HG03520 (cell line): ENCODE measurements around the gene SEC24B.
"Not testable (repeated sequence)": the region's sequence is repeated elsewhere in the genome, so short reads cannot be mapped to it uniquely, and the experiment has no call there.

Experiments
- ATAC-seq: cut with Tn5 transposase; IDR thresholded peaks from one replicate; pipeline ENCODE4 v1.9.1; 2021; ENCODE audit warnings: mild to moderate bottlenecking, moderate library complexity; ENCODE audit not compliant: unreplicated experiment

SEC24B gene

DNA sequence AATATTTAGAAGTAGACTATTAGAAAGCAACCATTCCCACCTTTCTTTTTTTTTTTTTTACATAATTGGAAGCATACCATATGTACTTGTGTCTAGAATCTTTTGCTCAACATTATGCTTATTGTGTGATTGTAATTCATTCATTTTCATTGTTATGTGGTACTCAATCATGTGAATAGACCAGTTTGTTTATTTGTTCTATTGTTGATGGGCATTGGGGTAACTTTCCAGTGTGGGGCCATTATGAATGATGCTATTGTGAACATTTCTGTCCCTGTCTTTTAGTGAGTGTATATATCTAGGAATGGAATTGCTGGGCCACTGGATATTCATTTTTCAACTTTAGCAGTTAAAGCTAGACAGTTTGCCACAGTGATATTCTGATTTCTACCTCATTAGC, 63.9 kb downstream of the SEC24B start:
- ATAC-seq, result no peak

GRCh38 chr4:109499513-109499912, 65.9 kb downstream of the SEC24B start:
- ATAC-seq, result no peak

DNA sequence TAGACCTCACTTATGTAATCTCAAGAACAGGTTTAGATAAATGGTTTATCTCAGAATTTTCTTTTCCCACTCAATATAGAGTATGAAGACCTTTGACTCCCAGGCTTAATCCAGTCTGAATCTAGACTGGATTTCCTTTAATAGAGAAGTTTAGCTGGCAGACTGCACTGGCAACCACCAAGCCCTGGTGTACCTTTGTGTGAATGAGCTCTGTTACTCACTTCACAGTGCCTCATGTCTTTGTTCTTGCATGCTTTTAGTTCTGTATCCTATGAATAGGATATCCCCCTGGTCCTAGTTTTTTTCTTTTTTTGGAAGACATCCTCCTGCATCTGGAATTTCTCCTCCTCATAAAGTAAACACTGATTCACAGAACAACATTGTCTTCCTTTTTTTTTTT, 73.3 kb downstream of the SEC24B start:
- no peak for ATAC-seq

DNA sequence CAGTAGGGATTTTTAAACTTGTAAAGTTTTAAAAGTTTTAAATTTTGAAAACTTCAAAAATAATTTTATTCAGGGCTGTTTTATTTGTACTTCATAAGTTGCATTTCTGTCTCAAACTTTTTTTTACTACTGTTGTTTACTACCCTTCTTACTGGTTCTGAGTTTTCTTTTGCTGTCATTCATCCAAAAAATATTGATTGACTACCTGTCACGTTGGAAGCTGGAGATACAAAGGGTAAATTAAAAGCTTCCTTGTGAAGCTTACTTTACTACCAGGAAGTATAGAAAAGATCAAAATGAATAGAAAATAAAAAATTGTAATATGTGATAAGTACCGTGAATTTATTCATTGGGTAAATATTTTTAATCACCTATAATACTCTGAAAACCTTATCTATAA, 77.1 kb downstream of the SEC24B start:
- no peak for ATAC-seq

DNA sequence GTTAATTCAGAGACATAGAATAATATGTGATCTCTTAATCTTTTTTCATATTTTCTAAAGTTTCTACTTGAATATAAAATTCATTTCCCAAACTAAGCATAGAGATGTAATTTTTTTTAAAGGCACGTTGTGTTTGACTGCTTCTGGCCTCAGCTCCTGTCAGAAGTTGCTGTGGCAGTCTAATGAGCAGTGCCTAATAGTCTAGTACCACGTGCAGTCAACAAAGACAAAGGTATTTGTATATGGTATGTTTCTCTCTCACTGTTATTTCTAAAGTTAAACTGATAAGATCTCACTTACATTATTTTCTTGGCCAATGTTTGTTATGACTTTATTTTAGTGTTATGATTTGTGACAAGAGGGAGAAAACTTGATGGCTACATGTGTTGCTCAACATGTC, 77.8 kb downstream of the SEC24B start:
- ATAC-seq, result no peak

DNA sequence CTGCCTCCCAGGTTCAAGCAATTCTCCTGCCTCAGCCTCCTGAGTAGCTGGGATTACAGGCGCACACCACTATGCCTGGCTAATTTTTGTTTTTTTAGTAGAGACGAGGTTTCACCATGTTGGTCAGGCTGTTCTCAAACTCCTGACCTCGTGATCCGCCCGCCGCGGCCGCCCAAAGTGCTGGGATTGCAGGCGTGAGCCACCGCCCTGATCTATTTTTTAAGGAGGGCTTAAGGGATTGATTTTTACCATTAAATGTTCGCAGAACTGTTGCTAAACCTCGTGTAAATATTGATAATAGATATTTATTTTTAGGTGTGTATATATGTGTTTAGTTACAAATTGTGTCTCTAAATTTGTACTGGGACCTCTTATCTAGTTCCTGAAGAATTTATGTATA, 79.8 kb downstream of the SEC24B start:
- not testable (repeated sequence) for ATAC-seq

DNA sequence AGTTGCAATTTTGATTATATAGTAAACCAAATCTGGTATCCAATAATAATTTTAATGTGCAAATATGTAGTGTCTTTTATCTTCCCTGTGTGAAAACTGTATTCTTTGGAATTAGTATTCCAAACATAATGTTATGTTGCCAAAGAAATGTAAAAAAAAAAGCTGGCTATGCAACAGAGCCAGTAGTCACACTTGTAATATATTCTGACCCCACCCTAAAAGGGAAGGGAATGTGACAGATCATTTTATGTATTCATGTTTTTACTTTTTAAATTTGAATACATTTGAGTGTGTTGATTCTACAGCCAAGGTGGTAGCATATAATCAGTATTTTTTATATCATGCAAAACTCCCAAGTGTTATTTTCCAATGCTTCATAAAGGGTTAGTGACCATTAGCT, 98.6 kb downstream of the SEC24B start:
- no peak for ATAC-seq

DNA sequence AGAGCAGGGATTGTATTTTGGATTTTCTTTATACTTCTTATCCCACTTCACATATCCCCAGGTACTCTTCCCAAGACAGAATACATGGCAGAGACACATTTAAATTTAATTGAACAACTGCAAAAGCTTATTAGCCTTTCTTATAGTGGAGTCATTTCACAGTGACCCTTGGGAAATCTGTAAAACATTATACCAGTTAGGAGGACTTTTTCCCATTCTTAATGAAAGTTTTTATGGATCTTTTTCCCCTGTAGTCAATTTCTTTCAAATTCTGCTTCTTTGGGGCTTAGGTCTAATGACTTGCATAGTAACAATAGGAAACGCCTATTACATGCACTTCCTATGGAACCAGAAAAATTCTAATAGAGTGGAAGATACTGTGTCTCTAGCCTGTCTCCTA, 111.8 kb downstream of the SEC24B start:
- ATAC-seq, result no peak

DNA sequence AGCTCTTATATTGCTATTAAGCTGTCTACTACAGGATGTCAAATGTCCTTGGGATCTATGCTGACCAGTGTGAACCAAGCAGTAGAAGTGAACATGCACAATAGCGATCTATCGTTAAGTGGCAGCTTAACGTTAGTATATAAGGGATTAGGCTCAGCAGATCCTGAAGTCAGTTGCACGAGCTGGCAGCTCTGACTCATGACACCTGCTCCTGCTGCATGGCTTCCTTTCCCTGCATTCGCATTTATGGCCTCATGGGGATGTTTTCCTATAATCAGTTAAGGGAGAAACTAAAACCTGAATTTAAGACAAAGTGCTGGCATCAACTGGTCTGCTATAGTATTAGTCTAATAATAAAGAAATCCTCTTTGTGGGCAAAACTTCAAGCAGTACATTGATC, 113.8 kb downstream of the SEC24B start:
- ATAC-seq, result no peak

- no peak for ATAC-seq
Measured at GRCh38 chr4:109548655-109549054, 115.0 kb downstream of the SEC24B start.

DNA sequence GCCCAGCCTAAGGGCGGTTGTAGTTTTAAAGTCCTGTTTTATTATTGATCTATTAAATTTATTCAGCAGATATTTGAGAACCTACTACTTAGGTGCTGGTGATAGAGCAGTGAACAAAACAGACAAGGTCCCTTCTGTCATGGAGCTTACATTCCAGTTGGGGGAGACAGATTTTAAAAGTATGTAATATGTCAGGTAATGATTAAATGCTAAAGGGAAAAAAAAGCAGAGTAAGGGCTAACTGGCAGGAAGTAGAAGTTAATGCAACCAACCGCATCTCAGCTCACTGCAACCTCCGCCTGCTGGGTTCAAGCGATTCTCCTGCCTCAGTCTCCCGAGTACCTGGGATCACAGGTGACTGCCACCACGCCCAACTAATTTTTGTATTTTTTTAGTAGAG, 118.6 kb downstream of the SEC24B start:
- no peak for ATAC-seq

GRCh38 chr4:109553130-109553529, 119.5 kb downstream of the SEC24B start:
- ATAC-seq, result no peak

DNA sequence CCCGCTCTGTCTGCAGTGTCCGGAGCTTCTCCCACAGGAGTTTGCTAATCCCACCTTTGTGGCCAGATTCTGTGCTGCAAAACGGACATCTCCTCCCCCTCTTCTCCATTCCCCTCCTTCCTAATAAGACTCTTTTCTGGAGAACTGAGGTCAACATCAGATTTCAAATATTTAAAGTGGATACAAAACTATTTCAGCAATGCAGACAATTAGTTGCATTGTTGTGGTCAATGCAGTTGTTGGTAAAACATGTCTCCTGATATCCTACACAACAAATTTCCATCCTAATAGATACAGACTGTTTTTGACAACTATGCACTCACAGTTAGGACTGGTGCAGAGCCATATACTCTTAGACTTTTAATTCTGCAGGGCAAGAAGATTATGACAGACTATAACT, 121.4 kb downstream of the SEC24B start:
- ATAC-seq, result no peak

DNA sequence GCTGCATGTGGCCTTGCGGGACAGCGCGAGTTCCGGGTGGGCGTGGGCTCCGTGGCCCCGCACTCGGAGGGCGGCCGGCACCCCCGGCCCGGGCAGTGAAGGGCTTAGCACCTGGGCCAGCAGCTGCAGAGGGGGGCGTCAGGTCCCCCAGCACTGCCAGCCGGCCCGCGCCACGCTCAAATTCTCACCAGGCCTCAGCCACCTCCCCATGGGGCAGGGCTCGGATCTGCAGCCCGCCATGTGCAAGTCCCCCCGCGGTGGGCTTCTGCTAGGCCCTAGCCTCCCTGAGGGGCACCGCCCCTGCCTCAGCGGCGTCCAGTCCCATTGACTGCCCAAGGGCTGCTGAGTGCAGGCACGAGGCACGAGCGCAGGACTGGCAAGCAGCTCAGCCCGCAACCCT, 123.8 kb downstream of the SEC24B start:
- ATAC-seq, result no peak

DNA sequence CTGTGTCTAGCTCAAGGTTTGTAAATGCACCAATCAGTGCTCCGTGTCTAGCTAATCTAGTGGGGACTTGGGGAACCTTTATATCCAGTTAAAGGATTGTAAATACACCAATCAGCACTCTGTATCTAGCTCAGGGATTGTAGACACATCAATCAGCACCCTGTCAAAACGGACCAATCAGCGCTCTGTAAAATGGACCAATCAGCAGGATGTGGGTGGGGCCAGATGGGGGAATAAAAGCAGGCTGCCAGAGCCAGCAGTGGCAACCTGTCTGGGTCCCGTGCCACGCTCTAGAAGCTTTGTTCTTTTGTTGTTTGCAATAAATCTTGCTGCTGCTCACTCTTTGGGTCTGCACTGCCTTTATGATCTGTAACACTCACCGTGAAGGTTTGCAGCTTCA, 124.5 kb downstream of the SEC24B start:
- not testable (repeated sequence) for ATAC-seq

DNA sequence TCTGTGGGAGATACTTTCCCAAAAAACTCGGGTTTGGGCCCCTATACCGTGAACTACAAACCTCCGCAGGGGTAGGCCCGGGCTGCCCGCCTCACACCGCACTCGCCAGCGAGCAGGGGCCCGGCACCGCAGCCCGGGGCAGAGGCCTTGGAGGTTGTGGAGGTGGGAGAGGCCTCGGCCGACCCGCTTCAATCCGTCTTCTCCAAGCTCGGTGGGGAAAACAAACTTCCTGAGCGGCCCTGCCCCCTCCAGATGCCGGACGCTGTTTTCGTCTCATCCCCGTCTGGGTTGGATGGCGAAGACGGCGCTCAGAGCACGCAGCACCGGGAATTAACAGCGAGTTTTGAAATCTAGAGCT, 126.0 kb downstream of the SEC24B start:
- ATAC-seq, result peak; percentile 16

GRCh38 chr4:109559983-109560686, 126.5 kb downstream of the SEC24B start, which contains the start of gene MCUB:
TSS of gene MCUB (plus strand) at chr4:109560246. CDS start at chr4:109560338, 92 bp downstream.
- peak; percentile 90 for ATAC-seq

GRCh38 chr4:109560687-109561461, 127.3 kb downstream of the SEC24B start:
- ATAC-seq, result peak; percentile 59

- no peak for ATAC-seq
Measured at GRCh38 chr4:109562457-109563239, 129.0 kb downstream of the SEC24B start.

- ATAC-seq, result no peak
Measured at GRCh38 chr4:109571494-109571893, 137.9 kb downstream of the SEC24B start.

GRCh38 chr4:109572154-109572553, 138.5 kb downstream of the SEC24B start:
- no peak for ATAC-seq

DNA sequence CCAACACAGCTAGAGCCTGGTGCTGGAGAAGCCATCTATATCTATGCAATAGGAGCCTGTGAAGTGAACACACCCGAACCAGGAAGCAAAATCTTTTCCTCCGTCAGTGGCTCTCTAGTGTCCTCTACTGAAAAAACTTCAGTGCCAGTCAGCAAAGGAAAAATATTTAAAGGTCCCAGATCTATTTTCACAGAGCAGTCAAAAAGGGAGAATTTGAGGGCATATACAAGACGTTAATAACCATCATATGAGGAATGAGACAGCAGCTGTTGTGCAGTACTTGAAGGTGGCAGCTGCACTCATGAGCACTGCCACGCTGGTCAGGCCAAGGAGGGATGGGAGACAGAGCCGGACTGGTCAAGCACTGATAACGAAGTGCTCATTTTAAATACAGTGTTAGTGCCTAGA, 140.8 kb downstream of the SEC24B start:
- ATAC-seq, result no peak
